Spinal cord (tissue), 10 donors: ENCODE results near the gene BCL2L11. TPM values are rescaled to one million over a fixed set of nuclear protein-coding genes. Genes with fewer than 3 reads are reported as not detected.
"Not testable (repeated sequence)": the region's sequence is repeated elsewhere in the genome, so short reads cannot be mapped to it uniquely, and the experiment has no call there.

Experiments
- DNase-seq, 6 donors: peaks; one replicate each; pipeline versions ENCODE4 v3.0.0 to v3.0.0-alpha.2; 2013 to 2015; ENCODE audit warnings: low spot score in 6 of 6, low read depth in 4 of 6
- H3K27ac ChIP-seq: one replicate; pipeline ENCODE4 v1.5.1; 2013; ENCODE audit warnings: low read depth, low read length, control low read depth
- H3K27me3 ChIP-seq: one replicate; pipeline ENCODE4 v1.6.1; 2013; ENCODE audit warnings: low read length; ENCODE audit not compliant: control insufficient read depth, insufficient read depth
- H3K36me3 ChIP-seq: one replicate; pipeline ENCODE4 v1.6.1; 2013; ENCODE audit warnings: low read length; ENCODE audit not compliant: control insufficient read depth, insufficient read depth
- H3K4me1 ChIP-seq: one replicate; pipeline ENCODE4 v1.6.1; 2013; ENCODE audit warnings: low read length; ENCODE audit not compliant: control insufficient read depth, insufficient read depth
- H3K4me3 ChIP-seq: one replicate; pipeline ENCODE4 v1.5.1; 2013; ENCODE audit warnings: low read depth, low read length, control low read depth
- H3K9me3 ChIP-seq: one replicate; pipeline ENCODE4 v1.6.1; 2013; ENCODE audit warnings: low read length; ENCODE audit not compliant: control insufficient read depth, insufficient read depth
- WGBS: methylation state at CpG from one replicate; pipeline ENCODE4 v1.1.5; 2013; ENCODE audit warnings: missing lambda C conversion rate; ENCODE audit not compliant: insufficient coverage; 5-methylcytosine and 5-hydroxymethylcytosine counted together
- long read RNA-seq, 4 donors: transcript quantifications; one replicate each; lab custom pipeline, GENCODE V29; 2026
- polyA plus RNA-seq, 2 donors: library from polyadenylated mRNA; unstranded; fragments of 120-200 nt; gene quantifications; one replicate each; pipeline ENCODE4 v1.2.1, GENCODE V29; 2013; ENCODE audit not compliant: insufficient read length in 2 of 2
- total RNA-seq, 2 donors: library from RNA; depleted of rRNA in 1 of 2; stranded (reverse); fragments of 120-200 nt in 1 of 2; fragments of >200 nt in 1 of 2; gene quantifications; one replicate each; pipeline versions ENCODE4 v1.2.3 to v1.2.4, GENCODE V29; 2013 to 2014
- donor health status: healthy.

Gene BCL2L11, protein sequence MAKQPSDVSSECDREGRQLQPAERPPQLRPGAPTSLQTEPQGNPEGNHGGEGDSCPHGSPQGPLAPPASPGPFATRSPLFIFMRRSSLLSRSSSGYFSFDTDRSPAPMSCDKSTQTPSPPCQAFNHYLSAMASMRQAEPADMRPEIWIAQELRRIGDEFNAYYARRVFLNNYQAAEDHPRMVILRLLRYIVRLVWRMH
- total RNA-seq = 10 to 100 TPM in 1 of 2 donors, 1 to 10 TPM in 1; 9.7 to 11.6 TPM
- polyA plus RNA-seq = 10 to 100 TPM; 15.2 to 17.7 TPM
- long read RNA-seq, donor 1, full-length matches to known transcripts = 1 of 1 reads
- long read RNA-seq, donor 1, partial matches to known transcripts = 0 of 1 reads
- long read RNA-seq, donor 1, other reads (novel, unspliced or antisense) = 0 of 1 reads
- long read RNA-seq, donor 2 = 0 reads
- long read RNA-seq, donor 3, full-length matches to known transcripts = 2 of 2 reads
- long read RNA-seq, donor 3, partial matches to known transcripts = 0 of 2 reads
- long read RNA-seq, donor 3, other reads (novel, unspliced or antisense) = 0 of 2 reads
- long read RNA-seq, donor 4, full-length matches to known transcripts = 2 of 2 reads
- long read RNA-seq, donor 4, partial matches to known transcripts = 0 of 2 reads
- long read RNA-seq, donor 4, other reads (novel, unspliced or antisense) = 0 of 2 reads

DNA sequence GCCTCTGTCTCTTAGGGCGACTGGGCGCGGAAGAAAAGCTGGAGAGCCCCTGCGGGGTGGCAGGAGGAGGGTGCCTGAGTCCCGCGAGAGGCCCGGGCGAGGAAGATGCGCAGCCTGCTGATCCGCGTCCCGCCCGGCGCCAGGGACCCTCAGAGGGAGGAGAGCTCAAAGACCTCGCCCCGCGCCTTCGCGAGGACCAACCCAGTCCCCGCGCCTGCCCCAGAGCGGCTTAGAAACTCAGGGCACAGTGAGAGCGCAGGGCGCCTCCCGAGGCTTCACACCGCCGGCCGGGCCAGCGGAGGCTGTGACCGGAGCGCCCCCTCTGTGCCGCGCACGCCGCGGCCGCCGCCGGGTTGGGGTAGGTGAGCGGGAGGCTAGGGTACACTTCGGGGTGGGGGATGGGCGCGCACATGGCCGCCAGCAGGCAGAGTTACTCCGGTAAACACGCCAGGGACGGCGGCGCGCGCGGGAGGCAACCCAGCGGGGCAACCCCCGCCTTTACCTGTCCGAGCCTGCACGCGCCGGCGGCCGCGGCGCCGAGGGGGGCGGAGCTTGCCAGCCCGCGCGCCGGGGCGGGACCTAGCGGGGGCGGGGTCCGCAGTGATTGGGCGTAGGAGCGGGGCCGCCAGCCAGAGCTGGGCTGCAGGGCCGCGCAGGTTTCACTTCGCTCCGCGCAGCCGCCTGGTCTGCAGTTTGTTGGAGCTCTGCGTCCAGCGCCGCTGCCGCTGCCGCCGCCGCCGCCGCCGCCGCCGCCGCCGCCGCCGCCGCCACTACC lies at the start of gene BCL2L11:
TSS of gene BCL2L11 (plus strand) at position 662 of the 775 bp plus-strand sequence. CDS start 2,832 bp downstream, outside the sequence.
- peak within 1 kb of the TSS; percentile 88 for H3K4me3 ChIP-seq
- H3K36me3 ChIP-seq = peaks cover 6% of the 10 kb centered on the region
- no peaks in the 10 kb centered on the region for H3K9me3 ChIP-seq
- peaks cover 51% of the 10 kb centered on the region for H3K27me3 ChIP-seq
- DNase-seq = peak in 5 of 6 donors; percentile 78 to 97 (median 84)
- peaks cover 57% of the 10 kb centered on the region for H3K4me1 ChIP-seq
- peak within 1 kb of the TSS; percentile 67 for H3K27ac ChIP-seq
- under 1% methylated on average over 98 of the region's 98 CpGs for WGBS

DNA sequence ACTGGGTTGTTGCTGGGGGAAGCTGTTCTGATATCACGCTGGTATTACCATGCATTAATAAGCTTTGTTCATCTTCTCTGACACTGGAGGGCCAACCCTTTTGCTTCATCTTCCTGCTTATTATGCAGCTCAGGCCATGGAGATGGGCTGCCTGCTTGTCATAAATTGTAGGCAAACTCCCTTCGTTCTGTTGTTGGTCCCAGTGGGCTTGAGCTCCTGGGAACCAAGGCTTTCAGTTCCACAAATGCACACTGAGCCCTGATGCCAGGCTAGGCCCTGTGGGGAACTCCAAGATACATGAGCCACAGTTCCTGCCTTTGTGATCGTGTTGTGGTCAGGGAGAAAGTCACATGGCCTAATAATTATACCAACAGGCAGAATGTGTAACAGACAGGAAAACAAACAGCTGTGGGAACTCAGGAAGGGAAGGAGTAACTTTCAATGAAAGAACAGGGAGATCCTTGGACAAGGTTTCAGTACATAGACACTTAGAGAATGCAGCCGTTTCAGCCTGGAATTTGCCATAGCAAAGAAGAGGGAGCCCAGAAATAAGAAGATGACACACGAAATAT lies 49.0 kb upstream of the BCL2L11 start:
- Histone ChIP-seq H3K27ac (no peak overlapping the region), H3K27me3 (no peaks in the 10 kb centered on the region), H3K4me1 (no peaks in the 10 kb centered on the region), H3K4me3 (no peak overlapping the region), H3K9me3 (peaks cover 5% of the 10 kb centered on the region), H3K36me3 (no peaks in the 10 kb centered on the region)
- 38% methylated on average over 2 of the region's 5 CpGs for WGBS
- DNase-seq = peak in 2 of 6 donors; percentile 17 to 74

DNA sequence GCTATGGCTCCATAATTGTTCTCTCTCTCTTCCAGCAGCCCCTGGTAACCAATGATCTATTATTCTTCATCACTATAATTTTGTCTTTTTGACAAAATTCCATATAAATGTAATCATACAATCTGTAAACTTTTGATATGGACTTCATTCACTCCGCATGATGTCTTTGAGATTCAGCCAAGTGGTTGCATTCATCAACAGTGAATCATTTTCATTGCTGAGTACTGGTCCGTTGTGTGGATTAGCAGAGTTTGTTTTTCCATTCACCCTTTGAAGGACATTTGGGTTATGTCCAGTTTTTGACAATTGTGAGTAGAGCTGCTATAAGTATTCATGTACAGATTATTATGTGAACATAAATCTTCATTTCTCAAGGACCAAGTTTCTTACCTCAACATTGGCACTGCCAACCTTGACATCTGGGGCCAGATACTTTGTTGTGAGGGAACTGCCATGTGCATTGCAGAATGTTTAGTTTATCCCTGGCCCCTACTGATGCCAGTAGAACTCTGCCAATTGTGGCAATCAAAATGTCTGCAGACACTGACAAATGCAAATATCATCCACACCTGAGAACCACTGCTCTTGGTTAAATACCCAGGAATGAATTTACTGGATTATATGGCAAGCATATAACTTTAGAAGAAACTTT lies 48.4 kb upstream of the BCL2L11 start:
- DNase-seq = peak in 1 of 6 donors; percentile 24
- H3K4me3 ChIP-seq = no peak overlapping the region
- no CpG with 5 or more reads among the region's 2 CpGs for WGBS
- H3K27ac ChIP-seq = no peak overlapping the region
- peaks cover 5% of the 10 kb centered on the region for H3K9me3 ChIP-seq
- no peaks in the 10 kb centered on the region for H3K36me3 ChIP-seq
- no peaks in the 10 kb centered on the region for H3K27me3 ChIP-seq
- H3K4me1 ChIP-seq = no peaks in the 10 kb centered on the region

DNA sequence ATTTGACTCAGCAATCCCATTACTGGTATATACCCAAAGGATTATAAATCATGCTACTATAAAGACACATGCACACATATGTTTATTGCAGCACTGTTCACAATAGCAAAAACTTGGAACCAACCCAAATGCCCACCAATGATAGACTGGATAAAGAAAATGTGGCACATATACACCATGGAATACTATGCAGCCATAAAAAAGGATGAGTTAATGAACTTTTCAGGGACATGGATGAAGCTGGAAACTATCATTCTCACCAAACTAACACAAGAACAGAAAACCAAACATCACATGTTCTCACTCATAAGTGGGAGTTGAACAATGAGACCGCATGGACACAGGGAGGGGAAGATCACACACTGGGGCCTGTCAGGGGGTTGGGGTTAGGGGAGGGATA lies 38.1 kb upstream of the BCL2L11 start:
- H3K27me3 ChIP-seq, H3K36me3 ChIP-seq, H3K27ac ChIP-seq, DNase-seq, H3K4me3 ChIP-seq, H3K4me1 ChIP-seq, H3K9me3 ChIP-seq: not testable (repeated sequence)
- WGBS = no CpG with 5 or more reads among the region's 1 CpG

DNA sequence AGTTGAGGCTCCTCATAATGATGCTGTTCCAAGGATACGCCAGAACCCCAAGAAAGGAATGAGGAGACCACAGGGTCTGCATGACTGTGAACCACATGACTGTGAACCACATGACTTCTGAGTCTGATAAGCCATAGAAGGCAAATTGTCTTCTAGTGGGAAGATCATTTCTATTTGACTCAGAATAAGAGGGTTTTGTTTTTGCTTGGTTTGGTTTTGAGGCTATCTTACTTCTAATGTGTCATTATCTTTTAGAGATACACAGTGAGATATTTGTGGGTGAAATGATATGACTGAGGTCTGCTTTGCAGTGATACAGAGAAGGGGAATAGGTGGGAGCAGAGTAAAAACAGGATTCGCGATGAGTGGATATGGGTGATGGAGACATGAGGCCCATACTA lies 28.9 kb upstream of the BCL2L11 start:
- Histone ChIP-seq H3K4me1 (peaks cover 5% of the 10 kb centered on the region), H3K4me3 (no peak overlapping the region), H3K27ac (no peak overlapping the region), H3K27me3 (no peaks in the 10 kb centered on the region), H3K36me3 (no peaks in the 10 kb centered on the region), H3K9me3 (no peaks in the 10 kb centered on the region)
- DNase-seq = no peak
- WGBS = 100% methylated on average over 3 of the region's 3 CpGs

DNA sequence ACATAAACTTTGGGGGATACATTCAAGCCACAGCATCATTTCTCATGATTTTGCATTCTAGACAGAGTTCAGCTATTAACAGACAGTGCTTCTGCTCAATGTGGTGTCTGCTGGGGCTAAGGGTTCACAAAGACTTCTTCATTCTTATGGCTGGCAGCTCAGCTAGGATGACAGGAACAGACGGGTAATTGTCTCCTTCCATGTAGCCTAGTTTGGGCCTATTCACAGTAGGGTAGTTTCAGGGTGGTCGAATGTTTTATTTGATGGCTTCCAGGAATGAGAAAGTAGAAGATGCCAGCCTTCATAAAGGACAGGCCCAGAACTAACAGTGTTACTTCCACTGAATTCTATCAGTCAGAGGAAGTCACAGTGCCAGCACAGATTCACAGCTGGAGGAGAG lies 26.0 kb upstream of the BCL2L11 start:
- Histone ChIP-seq H3K9me3 (no peaks in the 10 kb centered on the region), H3K36me3 (no peaks in the 10 kb centered on the region), H3K4me1 (peaks cover 5% of the 10 kb centered on the region), H3K4me3 (no peak overlapping the region), H3K27me3 (no peaks in the 10 kb centered on the region), H3K27ac (no peak overlapping the region)
- 17% methylated on average over 2 of the region's 2 CpGs for WGBS
- peak in 2 of 6 donors; percentile 63 to 71 for DNase-seq

DNA sequence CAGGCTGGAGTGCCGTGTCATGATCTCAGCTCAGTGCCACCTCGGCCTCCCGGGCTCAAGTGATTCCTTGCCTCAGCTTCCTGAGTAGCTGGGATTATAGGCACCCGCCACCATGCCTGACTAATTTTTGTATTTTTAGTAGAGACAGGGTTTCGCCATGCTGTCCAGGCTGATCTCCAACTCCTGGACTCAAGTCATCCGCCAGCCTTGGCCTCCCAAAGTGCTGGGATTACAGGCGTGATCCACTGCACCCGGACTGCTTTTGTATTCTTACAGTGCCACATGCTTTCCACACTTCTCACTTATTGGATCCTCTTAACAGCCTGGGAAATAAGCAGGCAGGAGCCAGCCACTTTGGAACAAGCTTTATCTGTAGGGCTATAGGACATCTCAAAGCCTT lies 25.3 kb upstream of the BCL2L11 start:
- Histone ChIP-seq H3K27me3 (no peaks in the 10 kb centered on the region), H3K36me3 (no peaks in the 10 kb centered on the region), H3K4me1 (peaks cover 5% of the 10 kb centered on the region), H3K9me3 (no peaks in the 10 kb centered on the region), H3K4me3 (no peak overlapping the region), H3K27ac (no peak overlapping the region)
- 64% methylated on average over 7 of the region's 8 CpGs for WGBS
- DNase-seq = peak in 2 of 6 donors; percentile 48 to 58

DNA sequence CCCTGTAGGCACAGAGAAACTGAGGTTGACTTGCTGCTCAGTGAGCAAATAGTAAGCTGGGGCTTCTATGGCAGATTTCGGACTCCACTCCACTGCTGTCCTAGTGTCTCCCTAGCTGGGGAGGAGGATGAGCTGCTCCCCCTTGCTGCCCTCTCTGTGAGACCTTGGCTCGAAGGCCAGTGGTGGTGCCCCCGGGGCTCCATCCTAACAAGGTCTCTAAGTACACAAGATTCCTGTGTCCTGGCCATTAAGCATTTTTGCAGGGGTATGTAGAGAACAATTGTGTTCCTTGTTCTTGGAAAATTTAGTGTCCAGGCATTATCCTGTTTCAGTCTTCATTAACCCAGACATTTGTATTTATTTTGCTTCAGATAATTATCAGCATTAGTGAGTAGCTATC lies 21.3 kb upstream of the BCL2L11 start:
- H3K4me1 ChIP-seq = peaks cover 8% of the 10 kb centered on the region
- no peak for DNase-seq

More for the DNA sequence above, 21.3 kb upstream of the BCL2L11 start:
- Histone ChIP-seq H3K36me3 (no peaks in the 10 kb centered on the region), H3K9me3 (no peaks in the 10 kb centered on the region), H3K27me3 (no peaks in the 10 kb centered on the region), H3K27ac (no peak overlapping the region), H3K4me3 (no peak overlapping the region)
- 57% methylated on average over 3 of the region's 3 CpGs for WGBS
